KBM-7 (cell line): ENCODE measurements around the gene ITM2B.

Source experiments
- DNase-seq: peaks from one replicate; pipeline ENCODE4 v3.0.0-alpha.2; 2015
- in situ Hi-C: fragments of 300-500 bp; cut with MboI; formaldehyde crosslinking; loops from 2 replicates; pipeline ENCODE4 v1.14.3; 2020; ENCODE audit warnings: low sequenced_read_pairs, low pct_unique_long_range_greater_than_20kb, mixed read lengths

The ITM2B gene

DNA sequence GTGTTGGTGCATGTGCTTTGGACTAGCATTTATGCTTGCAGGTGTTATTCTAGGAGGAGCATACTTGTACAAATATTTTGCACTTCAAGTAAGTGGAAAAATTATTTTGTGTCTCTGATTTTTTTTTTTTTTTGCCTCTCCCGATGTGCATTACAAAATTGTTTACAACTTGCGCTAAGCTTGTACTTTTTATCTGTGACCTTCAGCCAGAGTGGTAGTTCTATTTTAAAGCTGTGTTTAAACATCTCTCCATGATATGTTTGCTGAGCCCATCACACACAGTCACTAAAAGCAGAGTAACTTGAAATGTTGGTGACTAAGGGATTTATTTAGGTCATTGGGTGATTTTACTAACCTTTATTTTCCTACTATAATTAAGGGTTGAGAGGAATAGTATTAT is 20.8 kb downstream of the ITM2B start:
- no peak for DNase-seq
- in situ Hi-C loops, result no loop called here

DNA sequence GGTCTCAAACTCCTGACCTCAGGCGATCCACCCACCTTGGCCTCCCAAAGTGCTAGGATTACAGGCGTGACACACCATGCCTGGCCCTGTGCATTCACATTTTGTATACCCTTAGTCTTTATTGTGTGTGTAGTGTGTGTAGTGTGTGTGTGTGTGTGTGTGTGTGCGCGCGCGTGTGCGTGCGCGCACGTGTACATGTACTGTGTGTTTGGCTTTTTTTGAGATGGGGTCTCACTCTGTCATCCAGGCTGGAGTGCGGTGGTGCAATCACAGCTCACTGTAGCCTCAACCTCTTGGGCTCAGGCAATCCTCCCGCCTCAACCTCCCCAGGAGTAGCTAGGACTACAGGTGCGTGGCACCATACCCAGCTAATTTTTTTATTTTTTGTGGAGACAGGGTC is 22.1 kb downstream of the ITM2B start:
- in situ Hi-C loops, result no loop called here
- DNase-seq, result no peak

DNA sequence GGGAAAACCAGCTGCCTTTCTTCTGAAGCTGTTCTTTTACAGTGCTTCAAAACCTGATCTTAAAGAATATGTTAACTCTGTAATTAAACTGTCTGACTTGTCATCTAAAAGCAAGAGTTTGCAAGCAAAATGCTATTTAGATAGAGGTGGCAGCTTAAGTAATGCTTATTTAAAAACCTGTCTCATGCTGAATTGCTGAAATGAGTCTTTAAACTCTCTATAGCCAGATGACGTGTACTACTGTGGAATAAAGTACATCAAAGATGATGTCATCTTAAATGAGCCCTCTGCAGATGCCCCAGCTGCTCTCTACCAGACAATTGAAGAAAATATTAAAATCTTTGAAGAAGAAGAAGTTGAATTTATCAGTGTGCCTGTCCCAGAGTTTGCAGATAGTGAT is 22.9 kb downstream of the ITM2B start:
- in situ Hi-C loops, result no loop called here
- no peak for DNase-seq

DNA sequence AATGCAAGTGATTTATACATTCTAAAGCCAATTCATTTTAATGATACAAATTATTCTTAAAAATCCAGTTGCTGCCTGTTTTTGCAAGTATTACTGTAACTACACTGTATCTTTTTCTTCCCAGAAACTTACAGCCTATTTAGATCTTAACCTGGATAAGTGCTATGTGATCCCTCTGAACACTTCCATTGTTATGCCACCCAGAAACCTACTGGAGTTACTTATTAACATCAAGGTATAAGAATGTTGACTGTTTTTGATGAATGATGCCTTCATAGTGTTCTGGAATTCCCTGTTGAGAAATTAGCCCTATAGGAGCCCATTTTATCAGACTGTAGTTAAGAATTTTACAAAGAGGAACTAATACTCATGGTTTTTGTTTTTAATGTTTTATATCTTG is 25.0 kb downstream of the ITM2B start:
- in situ Hi-C loops, result no loop called here
- no peak for DNase-seq

DNA sequence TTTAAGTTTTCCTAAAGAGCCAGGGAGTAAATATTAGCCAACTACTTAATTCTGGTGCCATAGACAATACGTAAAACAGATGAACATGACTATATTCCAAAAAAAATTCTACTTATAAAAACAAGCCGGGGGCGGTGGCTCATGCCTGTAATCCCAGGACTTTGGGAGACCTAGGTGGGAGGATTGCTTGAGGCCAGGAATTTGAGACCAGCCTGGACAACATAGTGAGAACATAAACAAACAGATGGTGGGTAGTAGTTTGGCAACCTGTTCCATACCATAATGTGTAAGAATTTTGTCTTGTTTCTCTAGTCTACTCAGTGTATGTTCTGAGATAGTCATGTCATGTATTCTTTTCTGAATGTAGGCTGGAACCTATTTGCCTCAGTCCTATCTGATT is 25.4 kb downstream of the ITM2B start:
- in situ Hi-C loops, result no loop called here
- no peak for DNase-seq

DNA sequence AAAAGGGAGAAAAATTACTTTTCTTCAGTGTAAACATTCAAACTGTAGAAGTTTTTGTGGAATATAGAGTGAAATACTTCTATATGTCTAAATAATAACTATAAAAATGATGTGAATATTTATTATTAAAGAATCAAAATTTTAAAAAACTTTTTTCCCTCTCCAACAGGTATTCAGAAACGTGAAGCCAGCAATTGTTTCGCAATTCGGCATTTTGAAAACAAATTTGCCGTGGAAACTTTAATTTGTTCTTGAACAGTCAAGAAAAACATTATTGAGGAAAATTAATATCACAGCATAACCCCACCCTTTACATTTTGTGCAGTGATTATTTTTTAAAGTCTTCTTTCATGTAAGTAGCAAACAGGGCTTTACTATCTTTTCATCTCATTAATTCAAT is 28.0 kb downstream of the ITM2B start:
- in situ Hi-C loops, result no loop called here
- no peak for DNase-seq

DNA sequence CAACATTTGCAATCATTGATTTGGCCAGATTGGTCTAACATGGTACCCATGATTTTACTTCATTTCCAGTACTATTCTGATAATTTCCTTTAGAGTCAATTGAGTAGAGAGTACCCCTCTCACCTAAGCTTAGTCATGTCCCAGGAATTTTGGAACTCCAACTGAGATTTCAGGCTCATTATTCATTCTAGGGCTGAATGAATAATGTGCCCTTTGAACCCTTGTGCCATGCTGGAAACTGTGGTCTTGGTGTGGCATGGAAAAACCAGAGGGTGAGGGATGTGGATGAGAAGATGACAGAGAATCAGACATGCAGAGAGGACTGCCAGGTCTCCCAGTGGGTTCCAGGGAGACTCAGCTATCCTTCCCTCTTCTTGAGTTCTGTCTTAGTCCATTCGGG is 30.2 kb downstream of the ITM2B start:
- DNase-seq, result no peak
- in situ Hi-C loops, result no loop called here

DNA sequence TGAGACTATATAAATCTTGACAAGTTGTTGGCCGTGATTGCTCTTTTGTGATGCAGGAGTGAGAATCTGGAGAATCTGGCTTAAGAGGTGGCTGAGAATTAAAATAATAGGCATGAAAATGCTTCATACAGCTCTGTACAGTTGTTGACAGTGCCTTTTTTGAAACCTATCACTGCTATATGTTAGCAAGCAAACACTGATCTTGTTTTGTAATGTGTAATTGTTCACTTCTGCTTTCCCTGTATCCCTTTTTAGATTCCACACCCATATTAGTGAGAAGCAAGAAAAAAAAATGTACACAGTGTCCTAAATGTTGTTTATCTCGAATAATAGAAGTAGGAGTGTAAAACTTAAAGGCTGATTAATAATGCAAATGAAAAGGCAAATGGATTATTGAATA is 31.1 kb downstream of the ITM2B start:
- DNase-seq, result peak; percentile 41
- in situ Hi-C loops, result no loop called here

DNA sequence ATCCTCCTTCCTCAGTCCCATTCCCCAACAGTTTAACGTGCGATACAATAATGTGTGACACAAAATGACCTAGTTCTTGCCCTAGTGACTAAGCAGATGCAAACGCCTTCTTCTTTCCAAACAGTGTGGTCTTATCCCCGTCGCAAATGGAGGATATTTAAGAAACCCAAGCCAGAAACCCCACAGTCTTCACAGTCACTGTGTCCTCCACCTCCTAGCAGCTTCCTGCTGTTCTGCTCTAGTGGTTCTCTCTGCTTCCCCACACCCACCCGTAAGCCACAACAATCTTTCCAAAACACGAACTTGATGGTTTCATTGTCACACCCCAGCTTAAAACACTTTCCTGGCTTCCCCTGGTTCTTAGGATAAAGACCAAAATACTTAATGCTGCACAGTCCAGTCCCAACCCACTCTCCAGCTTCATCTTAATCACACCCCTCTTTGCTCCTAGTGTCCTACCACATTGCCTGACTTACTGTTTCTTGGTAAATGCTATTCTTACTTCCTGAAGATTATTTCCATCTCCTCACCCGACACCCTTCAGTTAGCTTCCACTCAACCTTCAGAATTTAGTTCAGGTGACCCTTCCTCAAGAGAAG is 32.3 kb downstream of the ITM2B start:
- peak; percentile 95 for DNase-seq
- in situ Hi-C loops, result no loop called here

DNA sequence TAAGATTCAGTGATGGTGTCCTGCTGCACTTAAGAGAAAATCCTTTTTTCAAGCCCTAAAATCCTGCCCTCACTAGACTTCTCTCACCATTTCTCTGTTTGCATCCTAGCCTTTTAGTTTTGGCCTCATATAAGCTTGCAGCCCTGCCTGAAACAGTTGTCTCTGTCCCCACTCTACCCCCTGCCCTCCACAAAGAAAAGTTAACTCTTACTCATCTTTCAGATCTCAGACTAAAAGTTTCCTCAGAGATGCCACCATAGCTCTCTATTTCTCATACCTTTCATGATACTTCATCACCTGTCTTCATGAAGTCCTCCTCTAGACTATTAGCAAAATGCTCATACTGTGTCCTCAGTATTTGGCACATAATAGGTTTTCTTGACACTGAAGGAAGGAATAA is 33.1 kb downstream of the ITM2B start:
- in situ Hi-C loops, result no loop called here
- no peak for DNase-seq

DNA sequence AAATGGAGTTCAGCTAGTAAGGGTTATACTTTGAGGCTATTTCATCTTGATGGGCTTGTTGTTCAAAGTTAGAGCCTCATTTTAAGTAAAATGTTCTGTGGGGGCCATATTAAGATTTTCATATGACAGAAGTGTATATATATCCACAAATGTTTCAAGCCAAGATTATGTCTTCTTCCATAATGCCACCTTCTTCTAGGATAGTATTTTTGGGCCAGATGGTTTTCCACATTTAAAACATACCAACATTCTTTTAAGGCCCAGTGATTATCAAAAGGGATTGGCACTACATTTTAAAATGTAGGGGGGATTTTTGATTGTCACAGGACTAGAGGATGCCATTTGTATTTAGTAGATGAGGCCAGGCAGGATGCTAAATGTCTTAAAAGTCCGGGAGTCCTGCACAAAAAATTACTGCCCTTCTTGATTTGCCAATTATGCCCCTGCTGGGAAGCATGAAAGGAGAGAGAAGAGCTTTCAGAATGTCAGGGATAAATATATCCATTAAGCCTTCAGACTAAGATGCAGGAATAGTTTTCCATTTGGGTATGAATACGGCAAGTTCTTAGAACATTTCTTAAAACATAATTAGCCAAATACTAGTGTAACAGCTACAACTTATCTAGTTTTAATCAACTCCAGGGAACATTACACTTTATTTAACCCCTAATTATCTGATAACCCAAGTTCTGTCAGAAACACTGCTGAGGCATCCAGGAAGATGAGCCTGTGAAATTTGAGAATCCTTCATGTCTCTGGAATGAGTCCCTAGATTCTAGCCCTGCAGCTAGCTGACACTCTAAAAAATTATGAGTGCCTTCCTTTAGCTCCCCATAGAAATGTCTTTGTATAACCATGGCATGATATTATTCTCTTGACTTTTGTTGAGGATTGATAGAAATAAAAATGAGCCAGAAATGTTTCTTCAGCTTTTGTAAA is 34.0 kb downstream of the ITM2B start:
- no peak for DNase-seq
- in situ Hi-C loops, result no loop called here

DNA sequence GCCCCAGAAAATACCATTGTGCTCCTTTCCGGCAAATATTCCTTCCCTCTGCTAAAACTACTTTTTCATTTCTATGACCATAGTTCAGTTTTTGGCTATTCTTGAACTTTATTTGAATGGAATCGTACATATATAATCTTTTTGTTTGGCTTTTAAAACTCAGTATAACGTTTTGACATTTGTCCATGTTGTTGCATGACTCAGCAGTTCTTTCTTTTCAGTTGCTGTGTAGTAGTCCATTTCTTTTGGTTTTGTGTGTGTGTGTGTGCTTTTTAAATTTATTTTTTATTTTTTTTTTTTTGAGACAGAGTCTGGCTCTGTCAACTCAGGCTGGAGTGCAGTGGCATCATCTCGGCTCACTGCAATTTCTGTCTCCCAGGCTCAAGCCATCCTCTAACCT is 35.0 kb downstream of the ITM2B start:
- in situ Hi-C loops, result no loop called here

DNA sequence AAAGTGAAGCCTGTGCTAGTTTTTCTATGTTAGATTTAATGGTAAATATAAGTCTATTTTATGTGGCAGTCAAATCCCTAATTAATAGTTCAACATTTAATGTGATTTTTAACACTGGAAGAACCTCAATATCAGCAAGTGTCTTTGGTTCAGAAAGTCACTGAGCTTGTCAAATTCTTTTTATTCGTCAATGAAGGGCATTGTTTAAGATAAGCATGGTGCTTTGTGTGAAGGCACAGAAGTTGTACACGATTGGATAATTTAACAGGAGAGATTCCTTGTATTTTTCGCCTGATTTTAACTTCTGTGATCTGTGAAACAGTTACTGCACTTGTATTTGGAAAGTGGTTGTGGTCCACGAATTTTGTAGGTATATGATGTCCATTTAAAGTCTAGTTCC is 40.3 kb downstream of the ITM2B start:
- no peak for DNase-seq
- in situ Hi-C loops, result no loop called here

More for the DNA sequence above, 35.0 kb downstream of the ITM2B start:
- no peak for DNase-seq

DNA sequence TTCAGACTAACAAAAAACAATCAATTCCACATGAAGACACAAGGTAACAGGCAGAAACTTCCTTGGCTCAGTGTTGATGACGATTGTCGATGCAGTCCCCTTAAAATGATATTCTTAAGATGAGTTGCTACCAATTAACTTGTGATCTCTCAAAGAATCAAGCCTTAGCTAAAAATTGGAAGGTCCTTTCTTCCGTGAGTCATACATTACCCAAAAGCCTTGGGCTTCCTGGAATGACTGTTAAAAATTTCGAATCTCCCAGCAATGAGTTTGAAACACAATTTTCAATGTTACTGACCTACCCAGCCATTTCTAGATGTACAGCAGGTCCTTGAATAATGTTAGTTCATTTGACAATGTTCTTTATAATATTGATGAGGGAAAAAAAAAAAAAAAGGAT is 42.5 kb downstream of the ITM2B start:
- in situ Hi-C loops, result no loop called here
- no peak for DNase-seq

DNA sequence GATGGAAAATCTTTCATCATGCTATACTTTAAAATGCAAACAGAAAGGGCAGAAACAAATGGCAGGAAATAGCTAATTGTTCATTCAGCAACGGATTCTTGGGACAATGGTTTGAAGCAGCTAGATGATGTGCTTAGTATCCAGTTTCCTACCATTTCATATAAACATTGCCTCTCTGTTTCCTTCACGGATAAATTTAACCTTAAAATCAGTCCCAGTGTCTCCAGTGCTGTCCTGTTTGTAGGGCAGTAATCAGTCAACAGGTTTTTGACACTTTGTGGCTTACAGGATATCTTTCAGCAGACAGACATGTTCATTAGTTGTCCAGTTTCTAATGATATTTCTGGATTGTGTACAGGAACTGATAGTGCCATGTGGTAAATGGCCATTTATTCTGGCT is 45.8 kb downstream of the ITM2B start:
- in situ Hi-C loops, result no loop called here
- no peak for DNase-seq

DNA sequence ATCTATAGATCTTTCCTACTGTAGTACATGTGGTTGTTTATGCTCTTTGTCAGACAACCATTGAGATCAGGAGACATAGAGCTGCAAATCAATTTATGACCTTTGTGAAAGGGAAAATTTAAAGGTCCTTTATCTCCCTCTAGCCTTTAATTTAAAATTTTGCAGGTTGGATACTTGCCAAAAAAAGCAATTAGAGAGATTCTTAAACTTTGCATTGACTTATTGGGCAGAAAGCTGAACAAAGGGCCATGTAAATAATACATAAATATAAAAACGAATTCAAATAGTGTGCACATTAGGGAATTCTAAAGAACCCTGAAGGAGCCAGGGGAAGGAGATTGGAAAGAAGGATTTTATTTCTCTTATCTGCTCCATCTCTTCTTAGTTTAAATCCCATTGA is 48.5 kb downstream of the ITM2B start:
- DNase-seq, result no peak
- in situ Hi-C loops, result no loop called here

DNA sequence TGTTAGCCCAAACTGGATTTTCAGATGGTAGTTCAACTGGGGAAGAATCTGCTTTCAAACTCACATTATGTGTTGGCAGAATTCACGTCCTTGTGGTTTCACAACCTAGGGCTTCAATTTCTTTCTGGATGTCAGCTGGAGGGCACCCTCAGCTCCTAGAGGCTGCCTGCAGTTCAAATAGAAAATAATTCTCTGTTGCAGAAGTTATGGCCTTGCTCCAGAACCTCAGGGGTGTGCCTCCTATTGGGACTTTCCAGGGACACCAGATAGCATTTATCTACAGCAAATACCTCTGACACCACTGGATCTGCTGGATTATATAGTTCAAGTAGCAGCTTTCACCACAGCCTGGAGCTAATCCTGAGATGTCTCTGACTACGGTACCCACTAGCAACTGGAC is 58.7 kb downstream of the ITM2B start:
- in situ Hi-C loops, result no loop called here
- DNase-seq, result no peak

DNA sequence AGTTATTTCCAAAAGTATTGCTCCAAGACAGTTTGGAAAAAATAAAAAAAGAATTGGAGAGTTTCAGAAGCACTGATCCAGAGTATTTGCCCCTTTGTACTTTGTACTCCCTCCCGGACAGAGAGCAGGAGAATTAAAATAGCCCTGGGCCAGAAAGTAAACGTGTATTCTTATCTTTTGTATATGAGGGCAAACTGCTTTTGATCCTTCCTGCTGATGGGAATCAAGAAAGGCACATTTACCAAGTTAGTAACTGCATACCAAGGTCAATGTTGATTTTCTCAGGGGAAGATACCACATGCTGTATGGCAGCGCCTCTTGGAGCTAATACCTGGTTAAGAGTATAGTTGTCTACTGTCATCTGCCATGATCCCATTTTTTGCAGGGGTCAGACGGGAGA is 59.6 kb downstream of the ITM2B start:
- no peak for DNase-seq
- in situ Hi-C loops, result no loop called here

DNA sequence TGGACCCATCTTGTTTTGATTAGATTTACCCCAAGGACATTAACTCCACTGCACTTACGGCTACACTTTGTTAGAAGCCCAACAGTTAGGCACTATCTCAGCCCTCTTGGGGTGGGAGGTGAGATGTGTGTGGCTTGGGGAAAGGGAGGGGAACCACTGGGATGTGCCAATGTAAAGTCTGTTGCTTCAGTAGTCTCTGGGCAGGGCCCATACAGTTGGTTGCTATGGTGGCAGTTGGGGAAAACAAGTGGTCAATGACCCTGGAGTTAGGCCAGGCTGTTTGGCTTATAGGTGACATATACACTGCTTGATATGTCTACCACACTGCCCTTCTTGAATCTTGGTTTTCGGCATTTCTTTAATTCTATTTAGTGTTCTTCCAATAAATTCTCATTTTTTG is 61.6 kb downstream of the ITM2B start:
- DNase-seq, result no peak
- in situ Hi-C loops, result no loop called here

DNA sequence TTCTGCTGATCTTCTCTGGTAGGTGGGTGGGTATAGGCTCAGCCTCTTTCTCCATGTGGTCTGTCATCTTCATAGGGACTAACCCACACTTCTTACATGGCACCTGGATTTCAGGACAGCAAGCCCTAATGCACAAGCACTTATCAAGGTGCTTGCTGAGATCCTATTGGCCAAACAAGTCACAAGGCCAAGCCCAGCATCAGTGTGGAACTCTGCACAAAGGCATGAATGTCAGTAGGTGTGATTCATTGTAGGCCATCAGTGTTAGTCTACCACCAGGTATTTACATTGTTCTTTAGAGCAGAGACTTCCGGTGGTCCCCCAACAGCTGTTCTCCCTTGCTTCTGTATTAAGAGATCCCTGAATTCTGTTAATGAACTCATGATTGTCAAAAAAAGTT is 62.3 kb downstream of the ITM2B start:
- in situ Hi-C loops, result no loop called here
- DNase-seq, result no peak

DNA sequence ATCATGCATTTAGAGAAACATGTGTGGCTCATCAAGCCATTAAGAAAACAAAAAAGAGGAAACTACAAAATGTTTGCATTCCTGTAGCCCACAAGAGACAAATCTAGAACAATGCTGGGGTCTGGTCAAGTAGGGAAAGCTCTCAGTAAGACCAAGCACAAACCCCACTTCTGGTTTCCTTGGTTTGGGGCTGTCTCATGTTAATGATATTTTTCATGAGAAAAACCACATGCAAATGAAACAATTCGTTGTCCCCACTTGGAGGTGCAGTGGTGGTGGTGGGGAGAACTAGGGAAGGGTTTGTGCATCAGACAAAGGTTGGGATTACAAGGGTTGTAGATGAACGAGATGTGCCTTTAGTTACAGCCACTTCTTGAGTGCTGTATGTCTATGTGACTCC is 63.5 kb downstream of the ITM2B start:
- in situ Hi-C loops, result no loop called here
- peak; percentile 32 for DNase-seq
